Activated CD4-positive, alpha-beta T cell treated with anti-CD3 and anti-CD28 coated beads, Interleukin-2, Interleukin-4, amounts not matched to agents 100 ng/mL and 50 ng/mL, durations not matched to agents 16 hours and 8 hours (primary cell): ENCODE data around the gene DYNLT3.

Source experiments
- DNase-seq: peaks from one replicate; pipeline ENCODE4 v3.0.0-alpha.2; 2020; ENCODE audit warnings: low spot score

DYNLT3 gene

GRCh38 chrX:37846934-37847732, at the start of gene DYNLT3:
Gene DYNLT3, minus strand, starts transcription at chrX:37847571. Its CDS starts 61 bp downstream, at chrX:37847510.
- DNase-seq: peak; percentile 80

- no peak for DNase-seq
Observed at GRCh38 chrX:37896511-37896890, 49.1 kb upstream of the DYNLT3 start.

GRCh38 chrX:37895795-37896510, 48.6 kb upstream of the DYNLT3 start:
- no peak for DNase-seq

- DNase-seq: no peak
Observed at GRCh38 chrX:37894725-37895124, 47.4 kb upstream of the DYNLT3 start.

- DNase-seq: no peak
Observed at GRCh38 chrX:37888010-37888409, 40.6 kb upstream of the DYNLT3 start.

GRCh38 chrX:37887347-37887746, 40.0 kb upstream of the DYNLT3 start:
- DNase-seq: no peak

- DNase-seq: no peak
Observed at GRCh38 chrX:37883196-37883595, 35.8 kb upstream of the DYNLT3 start.

- no peak for DNase-seq
Observed at GRCh38 chrX:37879692-37880091, 32.3 kb upstream of the DYNLT3 start.

- no peak for DNase-seq
Observed at GRCh38 chrX:37876716-37877115, 29.3 kb upstream of the DYNLT3 start.

- no peak for DNase-seq
Observed at GRCh38 chrX:37875675-37876074, 28.3 kb upstream of the DYNLT3 start.

- no peak for DNase-seq
Observed at GRCh38 chrX:37873220-37873619, 25.8 kb upstream of the DYNLT3 start.

GRCh38 chrX:37872303-37872655, 24.9 kb upstream of the DYNLT3 start:
- DNase-seq: no peak

- peak; percentile 17 for DNase-seq
Observed at GRCh38 chrX:37871626-37872302, 24.4 kb upstream of the DYNLT3 start.

GRCh38 chrX:37867536-37868153, 20.3 kb upstream of the DYNLT3 start:
- DNase-seq: no peak

- DNase-seq: no peak
Observed at GRCh38 chrX:37863728-37864127, 16.4 kb upstream of the DYNLT3 start.

GRCh38 chrX:37862851-37863250, 15.5 kb upstream of the DYNLT3 start:
- no peak for DNase-seq

GRCh38 chrX:37860721-37861120, 13.3 kb upstream of the DYNLT3 start:
- DNase-seq: no peak

- no peak for DNase-seq
Observed at GRCh38 chrX:37854748-37855147, 7.4 kb upstream of the DYNLT3 start.

GRCh38 chrX:37854148-37854547, 6.8 kb upstream of the DYNLT3 start:
- no peak for DNase-seq

- DNase-seq: no peak
Observed at GRCh38 chrX:37847733-37848197, 394 bp upstream of the DYNLT3 start.

- DNase-seq: no peak
Observed at GRCh38 chrX:37846558-37846933, 825 bp downstream of the DYNLT3 start.

GRCh38 chrX:37846141-37846540, 1.2 kb downstream of the DYNLT3 start:
- no peak for DNase-seq

GRCh38 chrX:37844622-37845021, 2.7 kb downstream of the DYNLT3 start:
- DNase-seq: no peak
